ENCODE measurements around the gene TTC17. TPM values are rescaled to one million over a fixed set of nuclear protein-coding genes. Genes with fewer than 3 reads are reported as not detected.

The TTC17 gene
- total and polyA plus RNA-seq, 2 of the 8 experiments (the other 6 are each of a cell fraction or from before 2014, with no cell fraction given) = 65.1 to 80.1 TPM

GRCh38 chr11:43504316-43504950 is 145.7 kb downstream of the TTC17 start:
- Histone ChIP-seq H3K79me2 (ENCODE audit: control insufficient read depth in 1 of 2, insufficient read depth in 2 of 2, low read length in 2 of 2) (no peaks in the 10 kb centered on the region), H2BK120ac (replicated peaks; ENCODE audit: low read depth, low read length) (no peak overlapping the region), H2BK12ac (ENCODE audit: low read depth, low read length) (0 out of 2 replicates have a peak overlapping the region, but pooled peaks have one; percentile 63), H3K79me1 (ENCODE audit: low read depth, low read length) (no peaks in the 10 kb centered on the region), H4K8ac (ENCODE audit: extremely low read depth, insufficient read depth, low read length) (no peak overlapping the region), H3K4me1 (replicated peaks in 1 of 4; ENCODE audit: control insufficient read depth in 3 of 4, insufficient read depth in 4 of 4, low read length in 3 of 4) (no peaks in the 10 kb centered on the region; a peak in 1 of 7 replicates), H3K27me3 (replicated peaks in 1 of 4; ENCODE audit: control insufficient read depth in 3 of 4, extremely low read depth in 1 of 4, insufficient read depth in 3 of 4, low read length in 3 of 4) (no peaks in the 10 kb centered on the region), H4K5ac (ENCODE audit: insufficient read length, low read depth, low read length) (no peak overlapping the region), H3K23ac (ENCODE audit: insufficient read length) (no peak overlapping the region), H3K4ac (replicated peaks; ENCODE audit: insufficient read length, low read depth, low read length) (no peak overlapping the region), H2AFZ (ENCODE audit: low read length) (no peak overlapping the region), H3K23me2 (ENCODE audit: low read depth, low read length) (no peaks in the 10 kb centered on the region), H2AK5ac (ENCODE audit: low read depth, low read length) (no peak overlapping the region), H3K4me3 (ENCODE audit: extremely low read depth in 1 of 4, insufficient read depth in 2 of 4, low read depth in 3 of 4, low read length in 4 of 4) (no peak overlapping the region), H2BK5ac (ENCODE audit: low read depth, low read length) (no peak overlapping the region), H2BK20ac (ENCODE audit: low read length) (no peak overlapping the region), H3K36me3 (ENCODE audit: control insufficient read depth in 2 of 4, insufficient read depth in 4 of 4, low read length in 3 of 4) (no peaks in the 10 kb centered on the region), H3K18ac (ENCODE audit: extremely low read depth, low read length) (no peak overlapping the region), H3K27ac (ENCODE audit: low read depth, low read length) (no peak overlapping the region), H3K4me2 (ENCODE audit: insufficient read depth in 1 of 2, low read depth in 2 of 2, low read length in 2 of 2) (no peak overlapping the region), H3K9ac (replicated peaks in 1 of 4; ENCODE audit: extremely low read depth in 1 of 4, low read depth in 3 of 4, low read length in 3 of 4) (no peak overlapping the region), H4K20me1 (replicated peaks in 1 of 2; ENCODE audit: control insufficient read depth in 1 of 2, insufficient read depth in 2 of 2, low read length in 2 of 2) (no peaks in the 10 kb centered on the region), H3K9me3 (ENCODE audit: insufficient read depth in 2 of 2, low read depth in 1 of 2, low read length in 1 of 2) (no peaks in the 10 kb centered on the region), H2BK15ac (ENCODE audit: low read length) (no peak overlapping the region), H3K14ac (ENCODE audit: insufficient read length) (no peak overlapping the region), H4K91ac (replicated peaks; ENCODE audit: insufficient read length, low read length) (no peak overlapping the region), H3K56ac (replicated peaks; ENCODE audit: insufficient read length, low read depth, low read length) (no peak overlapping the region)
- FAIRE-seq = peak; percentile 13
- TF ChIP-seq RAD21 (IDR thresholded peaks at IDR 0.05 in 1 of 2, conservative IDR thresholded peaks at IDR 0.05 in 1 of 2; ENCODE audit: low read depth in 2 of 2, low read length in 2 of 2) = peak; percentile 94 to 95
- no peak for TF ChIP-seq KDM1A (IDR thresholded peaks at IDR 0.05; ENCODE audit: borderline replicate concordance, low read length)
- 0 out of 2 replicates have a peak, but pooled peaks have one; percentile 8 for TF ChIP-seq TEAD4 (IDR thresholded peaks at IDR 0.05; ENCODE audit: low read depth, low read length)
- peak; percentile 68 to 87 (median 78) for TF ChIP-seq CTCF (IDR thresholded peaks at IDR 0.05; ENCODE audit: control extremely low read depth in 1 of 3, insufficient read depth in 1 of 3, low read depth in 1 of 3, low read length in 3 of 3)
- no peak for TF ChIP-seq JUND (IDR thresholded peaks at IDR 0.05; ENCODE audit: low read length)
- peak; percentile 21 to 47 for DNase-seq (ENCODE audit: low read depth in 1 of 2, low spot score in 2 of 2)
- WGBS, 2 experiments (ENCODE audit: extremely low coverage in 1 of 2, insufficient coverage in 1 of 2, insufficient read length in 1 of 2, insufficient replicate concordance in 2 of 2, low coverage in 1 of 2, low lambda C conversion rate in 2 of 2, missing lambda C conversion rate in 1 of 2) = 81% methylated on average over 7 of the region's 7 CpGs; no CpG with 5 or more reads in 1 of the 2 experiments
- CTCF ChIA-PET (ENCODE audit: partially characterized antibody) = interaction anchor here (0.8 to 41.8 kb wide), 37 partner anchors 9 to 347 kb away, joined by 3 to 1064 read pairs (median 4); no protein-coding TSS in a partner anchor
- POLR2A ChIA-PET (ENCODE audit: partially characterized antibody) = interaction anchor here (0.6 to 1.4 kb wide), 5 partner anchors 10 to 204 kb away, joined by 3 to 5 read pairs (median 3); no protein-coding TSS in a partner anchor

Data from H1 (cell line).